Suprapubic skin (tissue), 4 donors: Measurements from ENCODE around the gene CTDNEP1.

Source experiments
- EP300 ChIP-seq: sonication (generic); formaldehyde crosslinking; IDR thresholded peaks from one replicate; pipeline ENCODE4 v1.6.1; 2017; ENCODE audit warnings: antibody characterized with exemption
- POLR2AphosphoS5 ChIP-seq, 3 donors: sonication (generic); formaldehyde crosslinking; IDR thresholded peaks; one replicate each; pipeline ENCODE4 v1.6.1; 2017; ENCODE audit warnings: antibody characterized with exemption in 3 of 3
- TF ChIP-seq, protein P1 (sequence below), 2 donors: fragments of 200-600 bp in 1 of 2; fragments of 450-650 bp in 1 of 2; sonication (generic) in 1 of 2; IDR thresholded peaks; one replicate each; pipeline ENCODE4 v1.5.1; 2016 to 2019; ENCODE audit warnings: antibody characterized with exemption in 2 of 2, mild to moderate bottlenecking in 1 of 2, moderate library complexity in 1 of 2

DNA sequence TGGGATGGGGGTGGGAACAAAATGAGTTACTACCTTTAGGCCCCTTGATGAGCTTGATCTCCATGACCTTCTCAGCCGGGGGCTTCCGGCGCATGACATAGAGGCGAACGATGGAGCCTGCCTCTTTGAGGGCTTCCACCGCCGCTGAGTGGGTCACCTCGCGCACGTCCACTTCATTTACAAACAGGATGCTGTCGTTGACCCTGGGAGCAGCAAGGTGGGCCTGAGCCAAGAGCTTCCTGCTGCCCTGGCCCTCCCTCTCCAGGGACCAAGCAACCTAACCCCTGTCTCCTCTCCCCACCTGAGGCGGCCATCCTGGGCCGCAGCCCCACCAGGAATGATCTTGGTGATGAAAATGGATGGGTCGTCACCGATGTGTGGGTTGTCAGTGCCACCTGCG is 48.1 kb downstream of the CTDNEP1 start:
- TF ChIP-seq POLR2AphosphoS5 (IDR thresholded peaks at IDR 0.05) (no peak), EP300 (no peak)
- TF ChIP-seq, protein P1, sequence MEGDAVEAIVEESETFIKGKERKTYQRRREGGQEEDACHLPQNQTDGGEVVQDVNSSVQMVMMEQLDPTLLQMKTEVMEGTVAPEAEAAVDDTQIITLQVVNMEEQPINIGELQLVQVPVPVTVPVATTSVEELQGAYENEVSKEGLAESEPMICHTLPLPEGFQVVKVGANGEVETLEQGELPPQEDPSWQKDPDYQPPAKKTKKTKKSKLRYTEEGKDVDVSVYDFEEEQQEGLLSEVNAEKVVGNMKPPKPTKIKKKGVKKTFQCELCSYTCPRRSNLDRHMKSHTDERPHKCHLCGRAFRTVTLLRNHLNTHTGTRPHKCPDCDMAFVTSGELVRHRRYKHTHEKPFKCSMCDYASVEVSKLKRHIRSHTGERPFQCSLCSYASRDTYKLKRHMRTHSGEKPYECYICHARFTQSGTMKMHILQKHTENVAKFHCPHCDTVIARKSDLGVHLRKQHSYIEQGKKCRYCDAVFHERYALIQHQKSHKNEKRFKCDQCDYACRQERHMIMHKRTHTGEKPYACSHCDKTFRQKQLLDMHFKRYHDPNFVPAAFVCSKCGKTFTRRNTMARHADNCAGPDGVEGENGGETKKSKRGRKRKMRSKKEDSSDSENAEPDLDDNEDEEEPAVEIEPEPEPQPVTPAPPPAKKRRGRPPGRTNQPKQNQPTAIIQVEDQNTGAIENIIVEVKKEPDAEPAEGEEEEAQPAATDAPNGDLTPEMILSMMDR (IDR thresholded peaks at IDR 0.05): no peak
